BJ (cell line): ENCODE results near the gene NOVA2. TPM values are rescaled to one million over a fixed set of nuclear protein-coding genes. Genes with fewer than 3 reads are reported as not detected.

Experiments
- CTCF ChIA-PET: fragments of 350-600 bp; formaldehyde crosslinking; extraction: SDS; loops from one replicate; lab custom pipeline; 2021; ENCODE audit warnings: antibody characterized with exemption, inconsistent platforms; lab: Yijun Ruan, JAX
- POLR2A ChIA-PET: fragments of 300-600 bp; sonication (Branson Sonifier 250); formaldehyde crosslinking; extraction: SDS; loops from one replicate; lab custom pipeline; 2021; ENCODE audit warnings: antibody characterized with exemption; lab: Charles Lee
- DNase-seq: peaks from one replicate; pipeline ENCODE4 v3.0.0-alpha.2; 2011; ENCODE audit warnings: low read depth
- H3K27me3 ChIP-seq: 2 replicates; pipeline ENCODE4 v1.6.0; 2011; ENCODE audit warnings: low read length; ENCODE audit not compliant: control insufficient read depth, insufficient read depth
- H3K36me3 ChIP-seq: 2 replicates; pipeline ENCODE4 v1.5.1; 2011; ENCODE audit warnings: low read length; ENCODE audit not compliant: control insufficient read depth, insufficient read depth
- H3K4me3 ChIP-seq: 2 replicates; pipeline ENCODE4 v1.5.1; 2011; ENCODE audit warnings: low read depth, mild to moderate bottlenecking, control low read depth, low read length
- CTCF ChIP-seq: IDR thresholded peaks from 2 replicates; pipeline ENCODE4 v1.5.1; 2011; ENCODE audit warnings: low read depth, mild to moderate bottlenecking, control low read depth, inconsistent platforms, low read length, moderate library complexity; ENCODE audit not compliant: insufficient read depth
- polyA plus RNA-seq: library from polyadenylated mRNA; depleted of rRNA; stranded (reverse); fragments of >200 nt; gene quantifications from 2 replicates; pipeline ENCODE4 v1.2.3, GENCODE V29; 2011

The NOVA2 gene
- polyA plus RNA-seq, 1 experiment = 0.01 TPM

DNA sequence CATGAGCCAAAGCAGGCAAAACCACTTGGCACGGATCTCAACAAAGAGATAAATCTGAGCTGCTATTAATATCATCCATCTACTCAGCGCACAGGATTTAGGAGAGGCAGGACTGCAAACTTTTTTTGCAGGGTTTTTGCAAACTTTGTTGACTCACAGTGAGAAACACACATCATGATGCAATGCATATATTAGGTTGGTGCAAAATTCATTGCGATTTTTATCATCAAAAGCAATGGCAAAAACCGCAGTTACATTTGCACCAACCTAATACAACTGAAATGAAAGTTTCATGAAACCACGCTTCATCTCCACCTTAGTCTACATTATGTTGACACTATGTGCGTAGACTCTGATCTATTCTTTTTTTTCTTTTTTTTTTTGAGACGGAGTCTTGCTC is 4.5 kb upstream of the NOVA2 start:
- Histone ChIP-seq H3K4me3 (no peak overlapping the region), H3K27me3 (peaks cover 7% of the 10 kb centered on the region), H3K36me3 (no peaks in the 10 kb centered on the region)
- CTCF ChIA-PET = no interaction called here
- TF ChIP-seq CTCF = no peak
- no peak for DNase-seq
- POLR2A ChIA-PET = interaction anchor here (0.6 kb wide), 1 partner anchor 206 kb away, joined by 4 read pairs; no protein-coding TSS in a partner anchor

- H3K27me3 ChIP-seq = peaks cover 21% of the 10 kb centered on the region
- no peak overlapping the region for H3K4me3 ChIP-seq
- TF ChIP-seq CTCF = no peak
- CTCF ChIA-PET = no interaction called here
- DNase-seq = no peak
- no peaks in the 10 kb centered on the region for H3K36me3 ChIP-seq
- POLR2A ChIA-PET = no interaction called here
Measured at GRCh38 chr19:45976178-45976577, 2.5 kb upstream of the NOVA2 start.

DNA sequence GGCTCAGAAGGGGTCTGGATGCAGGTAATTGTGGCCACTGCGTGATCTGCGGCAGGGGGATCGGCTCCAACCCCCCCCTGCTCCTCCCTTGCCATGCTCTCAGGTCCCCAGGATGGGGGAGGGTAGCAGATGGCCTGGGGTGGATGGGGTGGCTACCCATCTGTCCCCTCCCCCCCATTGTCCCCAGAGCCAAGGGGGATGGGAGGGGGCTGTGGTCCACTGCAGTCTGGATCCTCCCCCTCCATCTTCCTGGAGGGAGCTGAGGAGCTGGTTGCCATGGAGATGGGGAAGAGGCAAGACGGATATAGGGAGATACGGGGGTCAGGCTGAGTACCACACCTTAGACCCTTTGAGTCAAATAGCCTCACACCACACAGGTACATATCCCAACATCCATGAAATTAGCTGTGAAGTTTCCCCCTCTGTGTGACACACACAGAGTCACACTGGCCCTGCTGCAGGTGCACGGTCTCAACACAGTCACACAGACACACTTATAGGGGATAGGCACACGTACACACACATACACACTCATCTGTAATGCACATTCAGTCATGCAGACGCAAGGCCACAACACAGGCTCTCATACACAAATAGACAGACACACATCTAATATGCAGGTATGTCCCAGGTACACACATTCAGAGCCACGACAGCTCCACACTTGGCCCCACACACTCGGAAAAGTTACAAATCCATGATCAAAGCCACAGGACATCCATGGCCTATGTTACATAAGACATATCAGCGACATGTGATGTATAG is 1.8 kb upstream of the NOVA2 start:
- Histone ChIP-seq H3K4me3 (no peak overlapping the region), H3K27me3 (peaks cover 21% of the 10 kb centered on the region), H3K36me3 (no peaks in the 10 kb centered on the region)
- CTCF ChIA-PET = interaction anchor here (1.0 kb wide), 1 partner anchor 14 kb away, joined by 3 read pairs; no protein-coding TSS in a partner anchor
- no peak for TF ChIP-seq CTCF
- DNase-seq = no peak
- POLR2A ChIA-PET = no interaction called here

GRCh38 chr19:45972947-45973540 is 621 bp downstream of the NOVA2 start:
- no peak for TF ChIP-seq CTCF
- CTCF ChIA-PET = interaction anchor here (0.8 kb wide), 1 partner anchor 37 kb away, joined by 3 read pairs; no protein-coding TSS in a partner anchor
- no peak overlapping the region for H3K4me3 ChIP-seq

GRCh38 chr19:45972081-45972946 is 1.4 kb downstream of the NOVA2 start:
- Histone ChIP-seq H3K4me3 (no peak overlapping the region), H3K27me3 (peaks cover 28% of the 10 kb centered on the region), H3K36me3 (no peaks in the 10 kb centered on the region)
- ChIA-PET CTCF (interaction anchor here (0.8 to 1.0 kb wide), 2 partner anchors 9 to 38 kb away, joined by 3 read pairs; no protein-coding TSS in a partner anchor), POLR2A (interaction anchor here (0.6 kb wide), 1 partner anchor 65 kb away, joined by 4 read pairs; no protein-coding TSS in a partner anchor)
- no peak for DNase-seq
- TF ChIP-seq CTCF = no peak

More at GRCh38 chr19:45972947-45973540, 621 bp downstream of the NOVA2 start:
- POLR2A ChIA-PET = interaction anchor here (0.6 kb wide), 1 partner anchor 65 kb away, joined by 4 read pairs; no protein-coding TSS in a partner anchor
- Histone ChIP-seq H3K36me3 (no peaks in the 10 kb centered on the region), H3K27me3 (peaks cover 27% of the 10 kb centered on the region)
- DNase-seq = no peak
